WTC11 (cell line): ENCODE data around the gene ZNF19.

Experiments
- ATF1 ChIP-seq: sonication (generic); formaldehyde crosslinking; IDR thresholded peaks from 2 replicates; pipeline ENCODE4 v1.8.1; 2023; ENCODE audit warnings: mild to moderate bottlenecking, moderate library complexity, missing genetic modification reagents
- CBFB ChIP-seq: sonication (generic); formaldehyde crosslinking; IDR thresholded peaks from 2 replicates; pipeline ENCODE4 v1.8.1; 2022; ENCODE audit warnings: mild to moderate bottlenecking, low read depth, missing genetic modification reagents
- CREM ChIP-seq: sonication (generic); formaldehyde crosslinking; IDR thresholded peaks from 2 replicates; pipeline ENCODE4 v1.8.1; 2022; ENCODE audit warnings: mild to moderate bottlenecking, missing genetic modification reagents, moderate library complexity
- CTCF ChIP-seq: fragments of 200-600 bp; IDR thresholded peaks from 2 replicates; pipeline ENCODE4 v1.8.0; 2022; ENCODE audit warnings: antibody characterized with exemption
- E2F4 ChIP-seq: sonication (generic); formaldehyde crosslinking; IDR thresholded peaks from 2 replicates; pipeline ENCODE4 v1.8.1; 2022; ENCODE audit warnings: low read depth, mild to moderate bottlenecking, moderate library complexity, missing genetic modification reagents, borderline replicate concordance
- FOXK1 ChIP-seq: sonication (generic); formaldehyde crosslinking; IDR thresholded peaks from 2 replicates; pipeline ENCODE4 v1.8.0; 2022; ENCODE audit warnings: mild to moderate bottlenecking, moderate library complexity, missing genetic modification reagents
- MAX ChIP-seq: sonication (generic); formaldehyde crosslinking; IDR thresholded peaks from 2 replicates; pipeline ENCODE4 v1.8.0; 2022; ENCODE audit warnings: mild to moderate bottlenecking, missing genetic modification reagents
- MLX ChIP-seq: sonication (generic); formaldehyde crosslinking; IDR thresholded peaks from 2 replicates; pipeline ENCODE4 v1.8.1; 2023; ENCODE audit warnings: mild to moderate bottlenecking, missing genetic modification reagents, moderate library complexity
- NR3C1 ChIP-seq: sonication (generic); formaldehyde crosslinking; conservative IDR thresholded peaks from 2 replicates; pipeline ENCODE4 v1.8.1; 2023; ENCODE audit warnings: low read depth, mild to moderate bottlenecking, missing genetic modification reagents
- PRDM15 ChIP-seq: sonication (generic); formaldehyde crosslinking; IDR thresholded peaks from 2 replicates; pipeline ENCODE4 v1.8.0; 2022; ENCODE audit warnings: missing genetic modification reagents
- SP1 ChIP-seq: sonication (generic); formaldehyde crosslinking; conservative IDR thresholded peaks from 2 replicates; pipeline ENCODE4 v1.8.1; 2022; ENCODE audit warnings: missing genetic modification reagents

GRCh38 chr16:71448274-71448866 is 40.8 kb downstream of the ZNF19 start:
- TF ChIP-seq CREM (CRISPR knock-in tag), result no peak
- no peak for TF ChIP-seq CTCF
- TF ChIP-seq SP1, result no peak
- no peak for TF ChIP-seq CBFB
- TF ChIP-seq FOXK1 (CRISPR knock-in tag), result no peak
- no peak for TF ChIP-seq PRDM15 (CRISPR knock-in tag)
- TF ChIP-seq E2F4 (CRISPR knock-in tag), result no peak
- no peak for TF ChIP-seq ATF1 (CRISPR knock-in tag)
- no peak for TF ChIP-seq MLX (CRISPR knock-in tag)
- no peak for TF ChIP-seq MAX
- TF ChIP-seq NR3C1 (CRISPR knock-in tag), result no peak
